C4-2B (cell line): ENCODE data around the gene TRIM46.
"Not testable (repeated sequence)": the region's sequence is repeated elsewhere in the genome, so short reads cannot be mapped to it uniquely, and the experiment has no call there.

ENCODE experiments used
- ZFX ChIP-seq: fragments of 450-650 bp; IDR thresholded peaks from 2 replicates; pipeline ENCODE4 v1.6.1; 2017
- TF ChIP-seq, protein P1 (sequence below): fragments of 450-650 bp; conservative IDR thresholded peaks from 2 replicates; pipeline ENCODE4 v1.5.1; 2017; ENCODE audit warnings: mild to moderate bottlenecking

DNA sequence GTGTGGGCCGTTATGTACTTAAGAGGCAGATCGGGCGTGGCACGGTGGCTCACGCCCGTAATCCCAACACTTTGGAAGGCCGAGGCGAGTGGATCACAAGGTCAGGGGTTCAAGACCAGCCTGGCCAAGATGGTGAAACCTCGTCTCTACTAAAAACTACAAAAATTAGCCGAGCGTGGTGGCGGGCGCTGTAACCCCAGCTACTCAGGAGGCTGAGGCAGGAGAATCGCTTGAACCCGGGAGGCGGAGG lies 20.3 kb downstream of the TRIM46 start:
- TF ChIP-seq, protein P1, sequence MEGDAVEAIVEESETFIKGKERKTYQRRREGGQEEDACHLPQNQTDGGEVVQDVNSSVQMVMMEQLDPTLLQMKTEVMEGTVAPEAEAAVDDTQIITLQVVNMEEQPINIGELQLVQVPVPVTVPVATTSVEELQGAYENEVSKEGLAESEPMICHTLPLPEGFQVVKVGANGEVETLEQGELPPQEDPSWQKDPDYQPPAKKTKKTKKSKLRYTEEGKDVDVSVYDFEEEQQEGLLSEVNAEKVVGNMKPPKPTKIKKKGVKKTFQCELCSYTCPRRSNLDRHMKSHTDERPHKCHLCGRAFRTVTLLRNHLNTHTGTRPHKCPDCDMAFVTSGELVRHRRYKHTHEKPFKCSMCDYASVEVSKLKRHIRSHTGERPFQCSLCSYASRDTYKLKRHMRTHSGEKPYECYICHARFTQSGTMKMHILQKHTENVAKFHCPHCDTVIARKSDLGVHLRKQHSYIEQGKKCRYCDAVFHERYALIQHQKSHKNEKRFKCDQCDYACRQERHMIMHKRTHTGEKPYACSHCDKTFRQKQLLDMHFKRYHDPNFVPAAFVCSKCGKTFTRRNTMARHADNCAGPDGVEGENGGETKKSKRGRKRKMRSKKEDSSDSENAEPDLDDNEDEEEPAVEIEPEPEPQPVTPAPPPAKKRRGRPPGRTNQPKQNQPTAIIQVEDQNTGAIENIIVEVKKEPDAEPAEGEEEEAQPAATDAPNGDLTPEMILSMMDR: not testable (repeated sequence)
- TF ChIP-seq ZFX: not testable (repeated sequence)
